GM18507 (cell line): ENCODE measurements around the gene SIAH2.

ENCODE experiments used
- DNase-seq: peaks from one replicate; pipeline ENCODE4 v3.0.0; 2011; ENCODE audit warnings: low read depth; ENCODE audit not compliant: insufficient read length; ENCODE audit errors: extremely low spot score
- FAIRE-seq: peaks from 2 replicates; lab custom pipeline; 2011; peaks lifted over from hg19 to GRCh38; lab: Jason Lieb, UNC

Gene SIAH2

GRCh38 chr3:150737874-150738679 is 24.9 kb downstream of the SIAH2 start:
- no peak for DNase-seq
- FAIRE-seq, result peak; percentile 52

DNA sequence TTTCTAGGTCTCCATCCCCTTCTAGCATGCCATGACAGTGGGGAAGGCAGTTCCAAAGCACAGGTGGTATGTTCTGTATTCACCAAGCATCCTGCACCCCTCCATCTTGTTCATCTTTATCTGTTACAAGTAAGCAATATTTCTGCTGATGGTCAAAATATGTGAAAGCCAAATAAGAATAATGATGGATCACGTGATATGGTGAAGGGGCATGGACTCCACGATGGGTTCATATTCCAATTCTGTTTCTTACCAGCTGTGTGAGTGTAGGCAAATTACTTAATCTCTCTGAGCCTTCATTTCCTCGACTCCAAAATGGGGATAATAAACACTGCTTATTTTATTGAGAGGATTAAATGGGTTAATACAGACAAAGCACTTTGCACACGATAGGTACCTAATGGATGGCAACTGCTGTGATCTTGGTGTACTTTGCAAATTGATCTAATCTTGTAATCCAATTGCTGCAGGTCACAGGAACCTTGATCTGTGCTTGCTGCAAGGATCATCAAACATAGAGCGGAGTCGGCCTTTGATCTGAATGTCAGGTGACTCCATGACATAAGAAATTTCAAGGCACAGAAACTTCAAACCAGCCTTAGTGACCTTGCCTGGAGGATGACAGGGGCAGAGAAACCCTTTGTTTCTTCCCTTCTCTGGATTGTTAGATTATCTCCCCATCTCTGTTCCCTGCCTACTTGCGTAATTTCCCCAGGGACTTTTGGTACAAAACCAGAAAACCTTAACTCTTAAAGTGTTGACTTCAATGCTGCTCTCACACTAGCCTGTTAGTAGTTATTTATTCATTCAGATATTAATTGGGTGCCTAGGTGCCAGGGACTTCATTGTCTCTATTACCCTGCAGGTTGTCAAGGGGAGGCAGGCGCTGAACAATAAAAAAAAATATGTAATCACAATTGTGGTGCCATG is 25.8 kb downstream of the SIAH2 start:
- FAIRE-seq (no peak), DNase-seq (no peak)

DNA sequence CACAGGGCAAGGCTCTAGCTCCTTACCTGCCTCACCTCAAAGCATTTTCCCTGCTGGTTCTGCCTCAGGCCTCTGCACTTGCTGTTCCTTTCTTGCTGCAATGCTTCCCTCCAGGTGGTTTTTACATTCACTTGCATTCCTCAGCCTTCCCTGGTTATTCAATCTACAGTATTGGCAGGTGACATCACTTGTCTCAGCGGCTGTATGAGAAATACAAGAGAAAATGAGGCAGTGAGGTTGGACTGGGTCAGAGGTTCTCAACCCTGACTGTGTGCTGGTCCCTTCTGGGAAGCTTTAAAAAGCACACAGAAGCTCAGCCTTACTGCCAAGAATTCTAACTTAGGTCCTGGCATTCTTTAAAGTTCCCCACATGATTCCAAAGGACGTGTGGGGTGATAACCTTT is 26.7 kb downstream of the SIAH2 start:
- FAIRE-seq (no peak), DNase-seq (no peak)

GRCh38 chr3:150734795-150735119 is 28.2 kb downstream of the SIAH2 start:
- no peak for FAIRE-seq

GRCh38 chr3:150733936-150734794 is 28.8 kb downstream of the SIAH2 start:
- DNase-seq (no peak), FAIRE-seq (no peak)

More at GRCh38 chr3:150734795-150735119, 28.2 kb downstream of the SIAH2 start:
- DNase-seq, result no peak

GRCh38 chr3:150733373-150733935 is 29.5 kb downstream of the SIAH2 start:
- no peak for FAIRE-seq
- no peak for DNase-seq

DNA sequence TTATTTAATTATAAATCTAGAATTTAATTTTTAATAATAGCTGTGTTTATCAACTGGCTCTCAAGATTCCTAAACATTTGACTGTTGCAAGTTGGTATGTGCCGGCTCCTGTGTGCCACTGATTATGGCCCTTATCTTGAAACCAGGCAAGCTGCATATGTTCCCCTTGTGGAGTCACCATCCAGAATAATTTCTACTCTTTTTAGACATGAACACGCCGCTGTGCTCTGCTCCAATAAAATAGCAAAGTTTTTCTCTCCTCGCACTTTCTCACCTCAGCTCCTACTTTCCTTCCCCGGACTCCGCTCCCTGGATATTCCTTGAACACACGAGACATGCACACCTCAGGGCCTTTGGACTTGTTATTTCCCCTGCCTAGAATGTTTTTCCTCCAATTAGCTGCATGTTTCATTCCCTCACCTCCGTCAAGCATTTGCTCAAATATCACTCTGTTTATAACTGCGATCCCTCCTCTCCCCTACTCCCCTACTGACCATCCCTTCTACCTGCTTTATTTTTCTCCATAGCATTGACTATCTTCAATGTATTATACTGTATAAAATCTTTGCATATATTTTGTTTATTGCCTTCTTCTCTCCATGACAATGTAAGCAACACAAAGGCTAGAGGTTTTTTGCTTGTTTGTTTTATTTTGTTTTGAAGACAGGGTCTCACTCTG is 33.1 kb downstream of the SIAH2 start:
- DNase-seq (no peak), FAIRE-seq (no peak)

DNA sequence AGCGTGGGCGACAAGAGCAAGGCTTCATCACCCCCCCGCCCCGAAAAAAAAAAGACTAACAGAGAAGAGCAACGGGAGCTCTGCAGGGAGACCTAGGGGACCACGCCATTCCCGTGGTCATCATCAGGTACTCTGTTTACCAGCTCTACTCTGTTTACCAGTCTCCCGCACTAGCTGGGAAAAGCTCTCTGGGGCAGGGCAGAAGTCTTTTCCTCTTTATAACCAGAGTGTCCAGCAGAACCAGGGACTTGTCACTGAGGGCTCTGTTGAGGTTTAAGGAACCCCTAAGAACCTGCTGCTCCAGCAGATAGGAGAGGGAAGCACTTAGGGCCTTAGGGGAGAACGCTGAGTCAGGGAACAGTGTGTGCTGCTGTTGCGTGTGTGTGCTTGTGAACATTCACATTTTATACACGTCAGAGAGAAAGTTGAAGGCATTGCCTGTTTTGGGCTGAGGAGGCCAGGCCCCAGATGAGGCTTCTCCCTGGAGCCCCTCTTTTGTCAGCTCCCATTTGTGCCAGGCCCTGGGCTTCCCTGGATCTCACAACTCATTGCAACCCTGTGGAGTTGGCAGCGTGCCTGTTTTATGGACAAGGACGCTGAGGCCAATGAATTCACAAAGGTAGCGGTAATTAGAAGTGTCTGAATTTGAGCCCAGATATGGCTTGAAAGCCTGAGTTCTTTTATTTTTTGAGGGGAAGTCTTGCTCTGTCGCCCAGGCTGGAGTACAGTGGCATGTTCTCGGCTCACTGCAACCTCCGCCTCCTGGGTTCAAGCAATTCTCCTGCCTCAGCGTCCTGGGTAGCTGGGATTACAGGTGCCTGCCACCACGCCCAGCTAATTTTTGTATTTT is 35.1 kb downstream of the SIAH2 start:
- DNase-seq, result no peak

GRCh38 chr3:150725548-150725947 is 37.4 kb downstream of the SIAH2 start:
- FAIRE-seq (no peak), DNase-seq (no peak)

More for the DNA sequence above, 35.1 kb downstream of the SIAH2 start:
- FAIRE-seq, result no peak

DNA sequence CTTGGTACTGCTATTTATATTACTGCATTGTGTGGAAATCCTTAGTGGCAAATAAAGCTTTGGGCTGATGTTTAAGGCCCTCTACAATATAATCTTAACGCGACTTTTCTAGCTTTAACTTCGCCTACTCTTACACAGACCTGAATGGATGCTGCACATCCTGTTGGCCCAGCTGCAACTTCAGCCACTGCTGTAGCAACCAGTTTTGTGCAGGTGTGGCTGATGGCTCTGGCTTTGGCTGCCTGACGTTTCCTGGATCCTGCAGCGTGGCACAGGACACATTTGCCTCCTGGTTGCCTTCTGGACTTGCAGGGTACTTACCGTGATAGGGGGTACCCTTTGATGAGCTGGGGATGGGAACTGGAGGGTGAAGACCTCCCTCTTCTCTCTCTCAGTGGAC is 39.0 kb downstream of the SIAH2 start:
- FAIRE-seq (no peak), DNase-seq (no peak)

- DNase-seq, result no peak
- no peak for FAIRE-seq
These were observed 40.7 kb downstream of the SIAH2 start for GRCh38 chr3:150722267-150722666.

GRCh38 chr3:150721285-150722130 is 41.5 kb downstream of the SIAH2 start:
- peak; percentile 84 for FAIRE-seq
- DNase-seq, result peak; percentile 36

DNA sequence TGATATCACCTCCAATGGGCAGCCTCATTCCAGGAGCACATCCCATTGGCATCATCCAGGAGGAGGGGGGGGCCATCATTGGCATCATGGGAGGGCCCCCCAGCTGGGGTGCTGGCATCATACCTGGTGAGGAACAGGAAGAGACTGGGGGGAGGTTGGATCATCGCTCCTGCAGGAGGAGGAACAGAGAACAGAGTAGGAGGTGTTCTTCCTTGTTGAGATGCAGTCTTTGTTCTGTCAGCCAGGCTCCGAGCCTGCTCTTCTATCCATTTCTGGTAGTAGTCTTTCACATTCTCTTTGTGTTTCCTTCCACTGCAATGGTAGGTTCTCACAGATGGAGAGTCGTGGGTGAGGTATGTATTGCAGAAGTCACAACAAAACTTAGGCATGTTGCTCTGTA is 42.5 kb downstream of the SIAH2 start:
- FAIRE-seq (no peak), DNase-seq (no peak)

DNA sequence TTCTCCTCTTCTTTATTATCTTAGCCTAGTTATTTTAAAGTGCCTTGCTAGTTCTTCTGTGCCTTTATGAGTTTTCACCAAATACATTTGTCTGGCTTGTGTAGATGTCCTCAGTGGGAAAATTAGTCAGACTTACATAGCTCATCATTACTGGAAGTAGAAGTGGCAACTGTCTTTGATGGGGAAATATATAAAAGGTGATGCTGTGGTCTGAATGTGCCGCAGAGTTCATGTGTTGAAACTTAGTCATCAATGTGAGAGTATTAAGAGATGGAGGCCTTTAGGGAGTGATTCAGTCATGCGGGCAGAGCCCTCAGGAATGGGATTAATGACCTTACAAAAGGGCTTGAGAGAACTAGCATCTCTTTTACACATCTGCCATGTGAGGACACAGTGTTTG is 52.9 kb downstream of the SIAH2 start:
- FAIRE-seq (no peak), DNase-seq (no peak)

GRCh38 chr3:150703756-150704344 is 59.1 kb downstream of the SIAH2 start, which contains the start of gene ERICH6:
ERICH6 (minus strand) TSS chr3:150703920; CDS start chr3:150703898, 22 bp downstream.
- peak; percentile 82 for FAIRE-seq
- DNase-seq, result peak; percentile 87

- FAIRE-seq (peak; percentile 21), DNase-seq (no peak)
These were observed 59.6 kb downstream of the SIAH2 start for GRCh38 chr3:150703299-150703755.
